IMR-90 (cell line): ENCODE results near the gene CCNJ. TPM values are rescaled to one million over a fixed set of nuclear protein-coding genes. Genes with fewer than 3 reads are reported as not detected.

Experiments
- ATAC-seq: fragments of 200-7000 bp; cut with Tn5 transposase; 2 replicates; pipeline ENCODE4 v1.9.1; 2020; ENCODE audit warnings: low read depth, mild to moderate bottlenecking, moderate library complexity
- BruUV-seq: library from RNA; stranded (reverse); fragments of 400-500 nt; replicated peaks from 2 replicates; lab custom pipeline; 2021; lab: Mats Ljungman, UMichigan
- CTCF ChIA-PET: fragments of 300-600 bp; formaldehyde crosslinking; extraction: SDS; loops from one replicate; lab custom pipeline; 2021; ENCODE audit warnings: antibody characterized with exemption; lab: Yijun Ruan, JAX
- POLR2A ChIA-PET: fragments of 300-600 bp; sonication (Branson Sonifier 250); formaldehyde crosslinking; loops from one replicate; lab custom pipeline; 2022; ENCODE audit warnings: antibody characterized with exemption; ENCODE audit not compliant: unreplicated experiment; lab: Charles Lee
- DNase-seq: peaks from one replicate; pipeline ENCODE4 v3.0.0; 2013
- H2AFZ ChIP-seq: replicated peaks from 2 replicates; pipeline ENCODE3; 2013; ENCODE audit warnings: low read length, mild to moderate bottlenecking; ENCODE audit not compliant: poor library complexity
- H2AK5ac ChIP-seq: 2 replicates; pipeline ENCODE4 v1.6.1; 2013; ENCODE audit warnings: low read depth, low read length, inconsistent platforms
- H2AK9ac ChIP-seq: replicated peaks from 2 replicates; pipeline ENCODE3; 2013; ENCODE audit warnings: mild to moderate bottlenecking, low read depth, low read length, moderate library complexity; ENCODE audit not compliant: poor library complexity
- H2BK120ac ChIP-seq: 2 replicates; pipeline ENCODE4 v1.6.1; 2013; ENCODE audit warnings: low read depth, low read length, inconsistent platforms
- H2BK15ac ChIP-seq: 3 replicates; pipeline ENCODE4 v1.6.1; 2013; ENCODE audit warnings: low read depth, low read length, inconsistent platforms
- H2BK20ac ChIP-seq: 2 replicates; pipeline ENCODE4 v1.6.1; 2013; ENCODE audit warnings: low read depth, mild to moderate bottlenecking, inconsistent platforms, low read length, moderate library complexity
- H2BK5ac ChIP-seq: 2 replicates; pipeline ENCODE4 v1.6.1; 2013; ENCODE audit warnings: mild to moderate bottlenecking, low read depth, low read length, inconsistent platforms; ENCODE audit not compliant: poor library complexity, severe bottlenecking
- H3K14ac ChIP-seq: replicated peaks from 2 replicates; pipeline ENCODE4 v1.6.1; 2013; ENCODE audit warnings: low read depth, low read length, inconsistent platforms
- H3K18ac ChIP-seq: 2 replicates; pipeline ENCODE4 v1.6.1; 2013; ENCODE audit warnings: low read depth, low read length, control low read depth
- H3K23ac ChIP-seq: 2 replicates; pipeline ENCODE4 v1.6.1; 2013; ENCODE audit warnings: low read depth, low read length, inconsistent platforms
- H3K27ac ChIP-seq: 2 replicates; pipeline ENCODE4 v1.5.1; 2013; ENCODE audit warnings: mild to moderate bottlenecking, control low read depth, low read length; ENCODE audit not compliant: insufficient read depth
- H3K27me3 ChIP-seq: 2 replicates; pipeline ENCODE4 v1.6.1; 2013; ENCODE audit warnings: low read length; ENCODE audit not compliant: control insufficient read depth, insufficient read depth
- H3K36me3 ChIP-seq: 2 replicates; pipeline ENCODE4 v1.6.1; 2013; ENCODE audit warnings: low read length, mixed read lengths; ENCODE audit not compliant: control insufficient read depth, insufficient read depth
- H3K4ac ChIP-seq: 2 replicates; pipeline ENCODE4 v1.6.1; 2013; ENCODE audit warnings: low read depth, low read length, inconsistent platforms
- H3K4me1 ChIP-seq: 2 replicates; pipeline ENCODE4 v1.6.1; 2013; ENCODE audit warnings: low read length, mixed read lengths; ENCODE audit not compliant: control insufficient read depth, insufficient read depth
- H3K4me2 ChIP-seq: 2 replicates; pipeline ENCODE4 v1.6.1; 2013; ENCODE audit warnings: low read depth, mild to moderate bottlenecking, control low read depth, low read length, moderate library complexity
- H3K4me3 ChIP-seq: 2 replicates; pipeline ENCODE4 v1.5.1; 2013; ENCODE audit warnings: low read depth, mild to moderate bottlenecking, control low read depth, low read length, moderate library complexity; ENCODE audit not compliant: insufficient read depth
- H3K56ac ChIP-seq: 2 replicates; pipeline ENCODE4 v1.6.1; 2013; ENCODE audit warnings: low read length, inconsistent platforms; ENCODE audit not compliant: insufficient read depth; ENCODE audit errors: extremely low read depth
- H3K79me1 ChIP-seq, 2 experiments: 2 replicates each; pipeline ENCODE4 v1.6.1; 2013; ENCODE audit warnings: low read length in 2 of 2, inconsistent platforms in 1 of 2, low read depth in 1 of 2
- H3K9ac ChIP-seq: 2 replicates; pipeline ENCODE4 v1.6.1; 2013; ENCODE audit warnings: low read depth, low read length, control low read depth
- H3K9me1 ChIP-seq: 2 replicates; pipeline ENCODE4 v1.6.1; 2013; ENCODE audit warnings: low read length, inconsistent platforms; ENCODE audit not compliant: insufficient read depth
- H3K9me3 ChIP-seq: 2 replicates; pipeline ENCODE4 v1.6.1; 2013; ENCODE audit warnings: low read length; ENCODE audit not compliant: control insufficient read depth, insufficient read depth
- H4K20me1 ChIP-seq: 2 replicates; pipeline ENCODE4 v1.6.1; 2013; ENCODE audit warnings: low read length, inconsistent platforms; ENCODE audit not compliant: insufficient read depth
- H4K5ac ChIP-seq: 2 replicates; pipeline ENCODE4 v1.6.1; 2013; ENCODE audit warnings: mild to moderate bottlenecking, low read depth, low read length, control low read depth
- H4K8ac ChIP-seq, 2 experiments: 2 replicates each; pipeline ENCODE4 v1.6.1; 2013; ENCODE audit warnings: low read depth in 2 of 2, low read length in 2 of 2, control low read depth in 1 of 2, inconsistent platforms in 1 of 2
- H4K91ac ChIP-seq: 2 replicates; pipeline ENCODE4 v1.6.1; 2013; ENCODE audit warnings: low read depth, low read length, inconsistent platforms; ENCODE audit not compliant: insufficient read depth
- BHLHE40 ChIP-seq: fragments of 150-350 bp; IDR thresholded peaks from 2 replicates; pipeline ENCODE4 v1.6.1; 2016; ENCODE audit warnings: mild to moderate bottlenecking, low read depth, low read length
- CEBPB ChIP-seq: IDR thresholded peaks from 2 replicates; pipeline ENCODE4 v1.6.1; 2012; ENCODE audit warnings: low read depth, low read length, improper control_type of control experiment
- FOS ChIP-seq: fragments of 150-350 bp; IDR thresholded peaks from 2 replicates; pipeline ENCODE4 v1.6.1; 2016; ENCODE audit warnings: low read depth, low read length
- MAFK ChIP-seq: IDR thresholded peaks from 2 replicates; pipeline ENCODE4 v1.6.1; 2012; ENCODE audit warnings: low read depth, low read length, improper control_type of control experiment
- MAZ ChIP-seq: IDR thresholded peaks from 2 replicates; pipeline ENCODE4 v1.6.1; 2012; ENCODE audit warnings: low read depth, mild to moderate bottlenecking, low read length, improper control_type of control experiment, moderate library complexity, borderline replicate concordance
- MXI1 ChIP-seq: IDR thresholded peaks from 2 replicates; pipeline ENCODE4 v1.6.1; 2012; ENCODE audit warnings: low read depth, mild to moderate bottlenecking, low read length, moderate library complexity, borderline replicate concordance
- NFE2L2 ChIP-seq: fragments of 150-350 bp; IDR thresholded peaks from 2 replicates; pipeline ENCODE4 v1.6.1; 2016; ENCODE audit warnings: low read depth, mild to moderate bottlenecking, low read length
- SMC3 ChIP-seq: fragments of 150-350 bp; IDR thresholded peaks from 2 replicates; pipeline ENCODE4 v1.6.1; 2016; ENCODE audit warnings: low read depth, mild to moderate bottlenecking, antibody characterized with exemption, low read length, moderate library complexity
- USF2 ChIP-seq: fragments of 150-350 bp; IDR thresholded peaks from 2 replicates; pipeline ENCODE4 v1.6.1; 2017; ENCODE audit warnings: mild to moderate bottlenecking, antibody characterized with exemption, low read length, low read depth
- WGBS, 2 experiments: methylation state at CpG; one replicate each; pipeline versions ENCODE4 v1.1.5 to v1.1.7; 2013; ENCODE audit warnings: missing lambda C conversion rate in 2 of 2; ENCODE audit not compliant: insufficient read length in 1 of 2; ENCODE audit errors: extremely low coverage in 2 of 2; 5-methylcytosine and 5-hydroxymethylcytosine counted together
- dilution Hi-C: fragments of 300-500 bp; cut with HindIII; formaldehyde crosslinking; loops from one replicate; pipeline ENCODE4 v1.14.3; 2018; ENCODE audit warnings: low sequenced_read_pairs; ENCODE audit not compliant: unreplicated experiment
- in situ Hi-C: fragments of 300-500 bp; cut with MboI; formaldehyde crosslinking; loops from 3 replicates; pipeline ENCODE4 v1.14.3; 2019; ENCODE audit warnings: low sequenced_read_pairs, inconsistent platforms, mixed read lengths
- intact Hi-C: fragments of 100-400 bp; cut with micrococcal nuclease; formaldehyde crosslinking; loops from 2 replicates; pipeline ENCODE4 v1.10.0; 2022
- polyA plus RNA-seq, 3 experiments: library from polyadenylated mRNA; depleted of rRNA; stranded (reverse); fragments of >200 nt; gene quantifications; 2 replicates each; pipeline ENCODE4 v1.2.3, GENCODE V29; 2012; ENCODE audit warnings: low replicate concordance in 1 of 3
- total RNA-seq: library from RNA; depleted of rRNA; stranded (reverse); fragments of >200 nt; gene quantifications from 2 replicates; pipeline ENCODE4 v1.2.3, GENCODE V29; 2012
- TF ChIP-seq, protein P1 (sequence below): conservative IDR thresholded peaks from 2 replicates; pipeline ENCODE4 v1.5.1; 2012; ENCODE audit warnings: mild to moderate bottlenecking, low read depth, low read length, improper control_type of control experiment
- TF ChIP-seq, protein P2 (sequence below): fragments of 150-350 bp; IDR thresholded peaks from 2 replicates; pipeline ENCODE4 v1.6.1; 2016; ENCODE audit warnings: low read depth, mild to moderate bottlenecking, low read length, moderate library complexity, borderline replicate concordance

The CCNJ gene
- total and polyA plus RNA-seq, 2 of the 4 experiments (the other 2 are of a cell fraction): 5.4 to 10.0 TPM

DNA sequence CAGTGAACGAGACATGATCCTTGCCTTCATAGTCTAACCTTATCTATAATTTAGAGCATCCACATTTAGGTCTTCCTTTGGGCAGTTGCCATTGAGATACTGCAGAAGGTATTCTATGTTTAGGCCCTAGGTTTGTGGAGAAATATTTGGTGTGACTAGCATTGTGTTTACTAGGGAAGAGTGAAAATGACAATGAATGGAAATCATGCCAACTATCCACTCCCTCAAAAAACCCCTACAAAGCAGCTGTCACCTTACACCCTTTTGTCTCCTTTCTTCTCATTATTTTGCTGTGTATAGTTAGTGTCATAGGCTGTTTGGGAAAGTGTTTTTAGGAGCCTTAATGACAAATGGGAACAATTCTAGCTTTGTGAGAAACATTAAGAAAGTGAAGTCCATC is 3.2 kb downstream of the CCNJ start:
- no TSS peak for BruUV-seq
- H3K14ac ChIP-seq: no peak overlapping the region
- peaks cover 6% of the 10 kb centered on the region for H3K36me3 ChIP-seq
- CTCF ChIA-PET: interaction anchor here (0.9 kb wide), 2 partner anchors 30 to 144 kb away, joined by 3 to 4 read pairs; no protein-coding TSS in a partner anchor
- no peak for DNase-seq
- no peak for TF ChIP-seq CEBPB
- no peak for TF ChIP-seq NFE2L2
- TF ChIP-seq, protein P1, sequence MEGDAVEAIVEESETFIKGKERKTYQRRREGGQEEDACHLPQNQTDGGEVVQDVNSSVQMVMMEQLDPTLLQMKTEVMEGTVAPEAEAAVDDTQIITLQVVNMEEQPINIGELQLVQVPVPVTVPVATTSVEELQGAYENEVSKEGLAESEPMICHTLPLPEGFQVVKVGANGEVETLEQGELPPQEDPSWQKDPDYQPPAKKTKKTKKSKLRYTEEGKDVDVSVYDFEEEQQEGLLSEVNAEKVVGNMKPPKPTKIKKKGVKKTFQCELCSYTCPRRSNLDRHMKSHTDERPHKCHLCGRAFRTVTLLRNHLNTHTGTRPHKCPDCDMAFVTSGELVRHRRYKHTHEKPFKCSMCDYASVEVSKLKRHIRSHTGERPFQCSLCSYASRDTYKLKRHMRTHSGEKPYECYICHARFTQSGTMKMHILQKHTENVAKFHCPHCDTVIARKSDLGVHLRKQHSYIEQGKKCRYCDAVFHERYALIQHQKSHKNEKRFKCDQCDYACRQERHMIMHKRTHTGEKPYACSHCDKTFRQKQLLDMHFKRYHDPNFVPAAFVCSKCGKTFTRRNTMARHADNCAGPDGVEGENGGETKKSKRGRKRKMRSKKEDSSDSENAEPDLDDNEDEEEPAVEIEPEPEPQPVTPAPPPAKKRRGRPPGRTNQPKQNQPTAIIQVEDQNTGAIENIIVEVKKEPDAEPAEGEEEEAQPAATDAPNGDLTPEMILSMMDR: no peak
- no peak for TF ChIP-seq MAFK
- no peak for TF ChIP-seq SMC3
- no peak for TF ChIP-seq USF2
- TF ChIP-seq FOS: no peak
- no peak for TF ChIP-seq MAZ
- TF ChIP-seq, protein P2, sequence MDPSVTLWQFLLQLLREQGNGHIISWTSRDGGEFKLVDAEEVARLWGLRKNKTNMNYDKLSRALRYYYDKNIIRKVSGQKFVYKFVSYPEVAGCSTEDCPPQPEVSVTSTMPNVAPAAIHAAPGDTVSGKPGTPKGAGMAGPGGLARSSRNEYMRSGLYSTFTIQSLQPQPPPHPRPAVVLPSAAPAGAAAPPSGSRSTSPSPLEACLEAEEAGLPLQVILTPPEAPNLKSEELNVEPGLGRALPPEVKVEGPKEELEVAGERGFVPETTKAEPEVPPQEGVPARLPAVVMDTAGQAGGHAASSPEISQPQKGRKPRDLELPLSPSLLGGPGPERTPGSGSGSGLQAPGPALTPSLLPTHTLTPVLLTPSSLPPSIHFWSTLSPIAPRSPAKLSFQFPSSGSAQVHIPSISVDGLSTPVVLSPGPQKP: no peak
- no peak for TF ChIP-seq BHLHE40
- no peak for TF ChIP-seq MXI1
- H3K9me1 ChIP-seq: peaks cover 3% of the 10 kb centered on the region
- no peak overlapping the region for H2BK15ac ChIP-seq
- no peaks in the 10 kb centered on the region for H3K27me3 ChIP-seq
- no peak overlapping the region for H3K23ac ChIP-seq
- no peak overlapping the region for H3K4me2 ChIP-seq
- H4K8ac ChIP-seq: no peak overlapping the region
- no peak overlapping the region for H3K4me3 ChIP-seq
- no peak overlapping the region for H2BK120ac ChIP-seq
- no CpG with 5 or more reads among the region's 1 CpG for WGBS, 2 experiments
- no peak overlapping the region for H2BK20ac ChIP-seq
- no peak overlapping the region for H2BK5ac ChIP-seq
- no peak overlapping the region for H4K5ac ChIP-seq
- H4K91ac ChIP-seq: no peak overlapping the region
- POLR2A ChIA-PET: no interaction called here
- no peak for ATAC-seq
- H3K9ac ChIP-seq: no peak overlapping the region
- H3K56ac ChIP-seq: no peak overlapping the region
- no peak overlapping the region for H2AFZ ChIP-seq
- no peak overlapping the region for H2AK5ac ChIP-seq
- no peak overlapping the region for H3K4ac ChIP-seq
- peaks cover 3% of the 10 kb centered on the region; the same call in 1 of the 2 replicates for H4K20me1 ChIP-seq
- in situ Hi-C loops: loop anchor here (5.0 kb wide), 1 partner anchor 86 kb away; the partner anchor contains the start of gene ZNF518A
- H2AK9ac ChIP-seq: no peak overlapping the region
- no peaks in the 10 kb centered on the region for H3K9me3 ChIP-seq
- dilution Hi-C loops: no loop called here
- H3K27ac ChIP-seq: no peak overlapping the region
- H3K4me1 ChIP-seq: no peaks in the 10 kb centered on the region; the same call in 1 of the 2 replicates
- H3K18ac ChIP-seq: no peak overlapping the region
- intact Hi-C loops: no loop called here
- peaks cover 13 to 42% of the 10 kb centered on the region in 2 experiments for H3K79me1 ChIP-seq
